Measurements from ENCODE around the gene SLAMF1.

SLAMF1 gene

GRCh38 chr1:160619742-160620277, 27.0 kb downstream of the SLAMF1 start:
- peak; percentile 52 for DNase-seq
- Histone ChIP-seq H3K79me1 (ENCODE audit: low read length) (no peaks in the 10 kb centered on the region), H4K8ac (ENCODE audit: low read depth, low read length) (no peak overlapping the region), H3K79me2 (ENCODE audit: control insufficient read depth, insufficient read depth, low read length) (no peaks in the 10 kb centered on the region), H3K18ac (ENCODE audit: low read length) (peak overlapping the region; percentile 53), H3K4me2 (ENCODE audit: low read length) (no peak overlapping the region), H3K9ac (ENCODE audit: low read length) (no peak overlapping the region), H3K23ac (ENCODE audit: low read length) (no peak overlapping the region), H4K5ac (ENCODE audit: low read length) (no peak overlapping the region), H3K27ac (ENCODE audit: low read depth, low read length) (no peak overlapping the region), H3K27me3 (ENCODE audit: insufficient read depth, low read length, poor library complexity) (no peaks in the 10 kb centered on the region), H2AK5ac (ENCODE audit: low read length) (no peak overlapping the region), H2BK5ac (ENCODE audit: low read length) (peak overlapping the region; percentile 84), H3K4me1 (ENCODE audit: control insufficient read depth, low read depth, low read length) (no peaks in the 10 kb centered on the region), H3K4ac (ENCODE audit: low read depth, low read length) (peak overlapping the region; percentile 79), H3K36me3 (ENCODE audit: control insufficient read depth, insufficient read depth, low read length) (no peaks in the 10 kb centered on the region), H3K56ac (ENCODE audit: low read length) (peak overlapping the region; percentile 1), H2BK120ac (ENCODE audit: low read depth, low read length) (peak overlapping the region; percentile 97), H3K4me3 (ENCODE audit: low read length) (no peak overlapping the region), H2BK15ac (replicated peaks; ENCODE audit: low read depth) (no peak overlapping the region)
- WGBS (ENCODE audit: extremely low coverage, insufficient coverage, low lambda C conversion rate): no CpG with 5 or more reads among the region's 4 CpGs

- DNase-seq: peak; percentile 50
- peak overlapping the region; percentile 93 for H2AK5ac ChIP-seq (ENCODE audit: low read length)
- no peak overlapping the region for H3K27ac ChIP-seq (ENCODE audit: low read depth, low read length)
- no peaks in the 10 kb centered on the region for H3K79me2 ChIP-seq (ENCODE audit: control insufficient read depth, insufficient read depth, low read length)
- H3K79me1 ChIP-seq (ENCODE audit: low read length): no peaks in the 10 kb centered on the region
- no peaks in the 10 kb centered on the region for H3K27me3 ChIP-seq (ENCODE audit: insufficient read depth, low read length, poor library complexity)
- H2BK120ac ChIP-seq (ENCODE audit: low read depth, low read length): no peak overlapping the region
- peak overlapping the region; percentile 47 for H4K5ac ChIP-seq (ENCODE audit: low read length)
- no peak overlapping the region for H2BK15ac ChIP-seq (replicated peaks; ENCODE audit: low read depth)
- H3K23ac ChIP-seq (ENCODE audit: low read length): no peak overlapping the region
- peak overlapping the region; percentile 10 for H2BK5ac ChIP-seq (ENCODE audit: low read length)
- no peak overlapping the region for H3K9ac ChIP-seq (ENCODE audit: low read length)
- H3K4me3 ChIP-seq (ENCODE audit: low read length): no peak overlapping the region
- H4K8ac ChIP-seq (ENCODE audit: low read depth, low read length): no peak overlapping the region
- H3K4ac ChIP-seq (ENCODE audit: low read depth, low read length): no peak overlapping the region
- H3K4me1 ChIP-seq (ENCODE audit: control insufficient read depth, low read depth, low read length): no peaks in the 10 kb centered on the region
- no peaks in the 10 kb centered on the region for H3K36me3 ChIP-seq (ENCODE audit: control insufficient read depth, insufficient read depth, low read length)
- no peak overlapping the region for H3K56ac ChIP-seq (ENCODE audit: low read length)
- H3K18ac ChIP-seq (ENCODE audit: low read length): peak overlapping the region; percentile 53
- WGBS (ENCODE audit: extremely low coverage, insufficient coverage, low lambda C conversion rate): no CpG with 5 or more reads among the region's 3 CpGs
- H3K4me2 ChIP-seq (ENCODE audit: low read length): no peak overlapping the region
These were observed 28.0 kb downstream of the SLAMF1 start for GRCh38 chr1:160618763-160619274.

- H2AK5ac ChIP-seq (ENCODE audit: low read length): peak overlapping the region; percentile 6
- H2BK120ac ChIP-seq (ENCODE audit: low read depth, low read length): no peak overlapping the region
- H3K27me3 ChIP-seq (ENCODE audit: insufficient read depth, low read length, poor library complexity): no peaks in the 10 kb centered on the region
- no peak overlapping the region for H4K8ac ChIP-seq (ENCODE audit: low read depth, low read length)
- H3K4me2 ChIP-seq (ENCODE audit: low read length): no peak overlapping the region
- no peaks in the 10 kb centered on the region for H3K79me1 ChIP-seq (ENCODE audit: low read length)
- no peak overlapping the region for H4K5ac ChIP-seq (ENCODE audit: low read length)
- no peak overlapping the region for H3K27ac ChIP-seq (ENCODE audit: low read depth, low read length)
- no CpG with 5 or more reads among the region's 1 CpG for WGBS (ENCODE audit: extremely low coverage, insufficient coverage, low lambda C conversion rate)
- no peaks in the 10 kb centered on the region for H3K36me3 ChIP-seq (ENCODE audit: control insufficient read depth, insufficient read depth, low read length)
- H3K56ac ChIP-seq (ENCODE audit: low read length): peak overlapping the region; percentile 51
- DNase-seq: no peak
- no peak overlapping the region for H3K9ac ChIP-seq (ENCODE audit: low read length)
- no peak overlapping the region for H3K4ac ChIP-seq (ENCODE audit: low read depth, low read length)
- H2BK15ac ChIP-seq (replicated peaks; ENCODE audit: low read depth): no peak overlapping the region
- peak overlapping the region; percentile 69 for H2BK5ac ChIP-seq (ENCODE audit: low read length)
- no peak overlapping the region for H3K18ac ChIP-seq (ENCODE audit: low read length)
- H3K23ac ChIP-seq (ENCODE audit: low read length): no peak overlapping the region
- H3K4me3 ChIP-seq (ENCODE audit: low read length): no peak overlapping the region
- no peaks in the 10 kb centered on the region for H3K4me1 ChIP-seq (ENCODE audit: control insufficient read depth, low read depth, low read length)
- H3K79me2 ChIP-seq (ENCODE audit: control insufficient read depth, insufficient read depth, low read length): no peaks in the 10 kb centered on the region
These were observed 28.5 kb downstream of the SLAMF1 start for GRCh38 chr1:160618327-160618726.

GRCh38 chr1:160615660-160616059, 31.2 kb downstream of the SLAMF1 start:
- H4K5ac ChIP-seq (ENCODE audit: low read length): no peak overlapping the region
- H3K36me3 ChIP-seq (ENCODE audit: control insufficient read depth, insufficient read depth, low read length): no peaks in the 10 kb centered on the region
- no peak overlapping the region for H3K23ac ChIP-seq (ENCODE audit: low read length)
- no peak overlapping the region for H3K4ac ChIP-seq (ENCODE audit: low read depth, low read length)
- H2BK15ac ChIP-seq (replicated peaks; ENCODE audit: low read depth): peak overlapping the region; percentile 98
- H3K4me3 ChIP-seq (ENCODE audit: low read length): no peak overlapping the region
- no peaks in the 10 kb centered on the region for H3K79me2 ChIP-seq (ENCODE audit: control insufficient read depth, insufficient read depth, low read length)
- H4K8ac ChIP-seq (ENCODE audit: low read depth, low read length): no peak overlapping the region
- peak overlapping the region; percentile 93 for H2BK120ac ChIP-seq (ENCODE audit: low read depth, low read length)
- H3K9ac ChIP-seq (ENCODE audit: low read length): no peak overlapping the region
- peak overlapping the region; percentile 33 for H2AK5ac ChIP-seq (ENCODE audit: low read length)
- H3K4me1 ChIP-seq (ENCODE audit: control insufficient read depth, low read depth, low read length): peaks cover 2% of the 10 kb centered on the region
- DNase-seq: no peak
- H3K27me3 ChIP-seq (ENCODE audit: insufficient read depth, low read length, poor library complexity): no peaks in the 10 kb centered on the region
- H3K4me2 ChIP-seq (ENCODE audit: low read length): no peak overlapping the region
- H3K18ac ChIP-seq (ENCODE audit: low read length): no peak overlapping the region
- no peaks in the 10 kb centered on the region for H3K79me1 ChIP-seq (ENCODE audit: low read length)
- no peak overlapping the region for H2BK5ac ChIP-seq (ENCODE audit: low read length)
- H3K56ac ChIP-seq (ENCODE audit: low read length): no peak overlapping the region
- no CpG with 5 or more reads among the region's 2 CpGs for WGBS (ENCODE audit: extremely low coverage, insufficient coverage, low lambda C conversion rate)
- no peak overlapping the region for H3K27ac ChIP-seq (ENCODE audit: low read depth, low read length)

- Histone ChIP-seq H3K4me2 (ENCODE audit: low read length) (no peak overlapping the region), H2BK15ac (replicated peaks; ENCODE audit: low read depth) (no peak overlapping the region), H4K5ac (ENCODE audit: low read length) (no peak overlapping the region), H3K23ac (ENCODE audit: low read length) (no peak overlapping the region), H3K4ac (ENCODE audit: low read depth, low read length) (no peak overlapping the region), H2BK120ac (ENCODE audit: low read depth, low read length) (no peak overlapping the region), H3K4me1 (ENCODE audit: control insufficient read depth, low read depth, low read length) (peaks cover 4% of the 10 kb centered on the region), H3K4me3 (ENCODE audit: low read length) (no peak overlapping the region), H4K8ac (ENCODE audit: low read depth, low read length) (no peak overlapping the region), H3K27ac (ENCODE audit: low read depth, low read length) (no peak overlapping the region), H3K56ac (ENCODE audit: low read length) (no peak overlapping the region), H2BK5ac (ENCODE audit: low read length) (no peak overlapping the region), H2AK5ac (ENCODE audit: low read length) (no peak overlapping the region), H3K9ac (ENCODE audit: low read length) (no peak overlapping the region), H3K36me3 (ENCODE audit: control insufficient read depth, insufficient read depth, low read length) (no peaks in the 10 kb centered on the region), H3K79me2 (ENCODE audit: control insufficient read depth, insufficient read depth, low read length) (no peaks in the 10 kb centered on the region), H3K27me3 (ENCODE audit: insufficient read depth, low read length, poor library complexity) (no peaks in the 10 kb centered on the region), H3K79me1 (ENCODE audit: low read length) (no peaks in the 10 kb centered on the region), H3K18ac (ENCODE audit: low read length) (no peak overlapping the region)
- WGBS (ENCODE audit: extremely low coverage, insufficient coverage, low lambda C conversion rate): no CpG with 5 or more reads among the region's 5 CpGs
- DNase-seq: peak; percentile 49
These were observed 32.4 kb downstream of the SLAMF1 start for GRCh38 chr1:160614410-160614809.
